ENCODE results near the gene NCS1.

DNA sequence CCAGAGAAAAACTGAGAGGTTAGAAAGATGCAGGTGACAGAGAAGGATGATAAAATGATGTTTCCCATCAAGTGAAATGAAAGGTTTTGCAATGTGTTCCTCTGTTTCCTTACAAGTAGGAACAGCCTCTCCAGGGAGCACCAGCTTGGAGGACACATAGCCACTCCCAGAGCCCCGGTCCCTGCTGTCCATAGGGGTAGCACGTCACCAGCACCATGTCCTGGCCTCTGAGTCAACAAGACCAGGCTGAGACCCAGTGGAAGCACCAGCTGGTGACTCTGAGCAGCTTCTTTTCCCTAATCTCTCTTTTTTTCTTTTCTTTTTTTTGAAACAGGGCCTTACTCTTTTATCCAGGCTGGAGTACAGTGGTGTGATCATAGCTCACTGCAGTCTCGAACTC lies 73.9 kb downstream of the NCS1 start:
- TF ChIP-seq SIN3A (IDR thresholded peaks at IDR 0.05; ENCODE audit: borderline replicate concordance in 2 of 2, control insufficient read depth in 1 of 2, low read depth in 2 of 2, low read length in 2 of 2): no peak
- TF ChIP-seq, protein P1, sequence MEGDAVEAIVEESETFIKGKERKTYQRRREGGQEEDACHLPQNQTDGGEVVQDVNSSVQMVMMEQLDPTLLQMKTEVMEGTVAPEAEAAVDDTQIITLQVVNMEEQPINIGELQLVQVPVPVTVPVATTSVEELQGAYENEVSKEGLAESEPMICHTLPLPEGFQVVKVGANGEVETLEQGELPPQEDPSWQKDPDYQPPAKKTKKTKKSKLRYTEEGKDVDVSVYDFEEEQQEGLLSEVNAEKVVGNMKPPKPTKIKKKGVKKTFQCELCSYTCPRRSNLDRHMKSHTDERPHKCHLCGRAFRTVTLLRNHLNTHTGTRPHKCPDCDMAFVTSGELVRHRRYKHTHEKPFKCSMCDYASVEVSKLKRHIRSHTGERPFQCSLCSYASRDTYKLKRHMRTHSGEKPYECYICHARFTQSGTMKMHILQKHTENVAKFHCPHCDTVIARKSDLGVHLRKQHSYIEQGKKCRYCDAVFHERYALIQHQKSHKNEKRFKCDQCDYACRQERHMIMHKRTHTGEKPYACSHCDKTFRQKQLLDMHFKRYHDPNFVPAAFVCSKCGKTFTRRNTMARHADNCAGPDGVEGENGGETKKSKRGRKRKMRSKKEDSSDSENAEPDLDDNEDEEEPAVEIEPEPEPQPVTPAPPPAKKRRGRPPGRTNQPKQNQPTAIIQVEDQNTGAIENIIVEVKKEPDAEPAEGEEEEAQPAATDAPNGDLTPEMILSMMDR (IDR thresholded peaks at IDR 0.05 in 2 of 3, conservative IDR thresholded peaks at IDR 0.05 in 1 of 3; ENCODE audit: insufficient read depth in 2 of 3, low read depth in 1 of 3, low read length in 3 of 3): no peak
- TF ChIP-seq LEF1 (IDR thresholded peaks at IDR 0.05): no peak
- TF ChIP-seq ZNF75A (CRISPR knock-in tag; IDR thresholded peaks at IDR 0.05): no peak
- TF ChIP-seq, protein P2, sequence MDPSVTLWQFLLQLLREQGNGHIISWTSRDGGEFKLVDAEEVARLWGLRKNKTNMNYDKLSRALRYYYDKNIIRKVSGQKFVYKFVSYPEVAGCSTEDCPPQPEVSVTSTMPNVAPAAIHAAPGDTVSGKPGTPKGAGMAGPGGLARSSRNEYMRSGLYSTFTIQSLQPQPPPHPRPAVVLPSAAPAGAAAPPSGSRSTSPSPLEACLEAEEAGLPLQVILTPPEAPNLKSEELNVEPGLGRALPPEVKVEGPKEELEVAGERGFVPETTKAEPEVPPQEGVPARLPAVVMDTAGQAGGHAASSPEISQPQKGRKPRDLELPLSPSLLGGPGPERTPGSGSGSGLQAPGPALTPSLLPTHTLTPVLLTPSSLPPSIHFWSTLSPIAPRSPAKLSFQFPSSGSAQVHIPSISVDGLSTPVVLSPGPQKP (CRISPR knock-in tag; IDR thresholded peaks at IDR 0.05): no peak
- TF ChIP-seq, protein P3, sequence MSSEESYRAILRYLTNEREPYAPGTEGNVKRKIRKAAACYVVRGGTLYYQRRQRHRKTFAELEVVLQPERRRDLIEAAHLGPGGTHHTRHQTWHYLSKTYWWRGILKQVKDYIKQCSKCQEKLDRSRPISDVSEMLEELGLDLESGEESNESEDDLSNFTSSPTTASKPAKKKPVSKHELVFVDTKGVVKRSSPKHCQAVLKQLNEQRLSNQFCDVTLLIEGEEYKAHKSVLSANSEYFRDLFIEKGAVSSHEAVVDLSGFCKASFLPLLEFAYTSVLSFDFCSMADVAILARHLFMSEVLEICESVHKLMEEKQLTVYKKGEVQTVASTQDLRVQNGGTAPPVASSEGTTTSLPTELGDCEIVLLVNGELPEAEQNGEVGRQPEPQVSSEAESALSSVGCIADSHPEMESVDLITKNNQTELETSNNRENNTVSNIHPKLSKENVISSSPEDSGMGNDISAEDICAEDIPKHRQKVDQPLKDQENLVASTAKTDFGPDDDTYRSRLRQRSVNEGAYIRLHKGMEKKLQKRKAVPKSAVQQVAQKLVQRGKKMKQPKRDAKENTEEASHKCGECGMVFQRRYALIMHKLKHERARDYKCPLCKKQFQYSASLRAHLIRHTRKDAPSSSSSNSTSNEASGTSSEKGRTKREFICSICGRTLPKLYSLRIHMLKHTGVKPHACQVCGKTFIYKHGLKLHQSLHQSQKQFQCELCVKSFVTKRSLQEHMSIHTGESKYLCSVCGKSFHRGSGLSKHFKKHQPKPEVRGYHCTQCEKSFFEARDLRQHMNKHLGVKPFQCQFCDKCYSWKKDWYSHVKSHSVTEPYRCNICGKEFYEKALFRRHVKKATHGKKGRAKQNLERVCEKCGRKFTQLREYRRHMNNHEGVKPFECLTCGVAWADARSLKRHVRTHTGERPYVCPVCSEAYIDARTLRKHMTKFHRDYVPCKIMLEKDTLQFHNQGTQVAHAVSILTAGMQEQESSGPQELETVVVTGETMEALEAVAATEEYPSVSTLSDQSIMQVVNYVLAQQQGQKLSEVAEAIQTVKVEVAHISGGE (CRISPR knock-in tag; IDR thresholded peaks at IDR 0.05): no peak
- TF ChIP-seq SRF (CRISPR knock-in tag; IDR thresholded peaks at IDR 0.05): no peak
- TF ChIP-seq ZNF124 (CRISPR knock-in tag; IDR thresholded peaks at IDR 0.05): no peak
- no peak for TF ChIP-seq MXI1 (IDR thresholded peaks at IDR 0.05; ENCODE audit: low read depth, low read length)
- TF ChIP-seq SMARCB1 (IDR thresholded peaks at IDR 0.05; ENCODE audit: insufficient read length, low read depth): no peak
- no peak for TF ChIP-seq EZH2 (IDR thresholded peaks at IDR 0.05; ENCODE audit: borderline replicate concordance, low read depth, low read length)
- no peak for TF ChIP-seq MYBL2 (IDR thresholded peaks at IDR 0.05; ENCODE audit: low read depth)
- no peak for TF ChIP-seq MYBL2 (CRISPR knock-in tag; IDR thresholded peaks at IDR 0.05; ENCODE audit: borderline replicate concordance)
- no peak for TF ChIP-seq EGR1 (conservative IDR thresholded peaks at IDR 0.05)

All from K562 (cell line).